GM18505 (cell line): ENCODE data around the gene HEG1.
"Not testable (repeated sequence)": the region's sequence is repeated elsewhere in the genome, so short reads cannot be mapped to it uniquely, and the experiment has no call there.

Experiments used
- ATAC-seq: cut with Tn5 transposase; IDR thresholded peaks from one replicate; pipeline ENCODE4 v1.9.1; 2021; ENCODE audit not compliant: unreplicated experiment
- POLR2A ChIP-seq: IDR thresholded peaks from 4 replicates; pipeline ENCODE4 v1.6.1; 2011; ENCODE audit warnings: borderline replicate concordance; ENCODE audit not compliant: insufficient read depth, insufficient read length; ENCODE audit errors: extremely low read depth

HEG1 gene

GRCh38 chr3:125055913-125056745 is at the start of gene HEG1:
Gene HEG1, minus strand, starts transcription at chr3:125055997. Its CDS starts 107 bp downstream, at chr3:125055890.
- ATAC-seq, result peak; percentile 63
- TF ChIP-seq POLR2A, result no peak

GRCh38 chr3:125105116-125105515 is 49.3 kb upstream of the HEG1 start:
- no peak for TF ChIP-seq POLR2A
- ATAC-seq, result no peak

GRCh38 chr3:125104639-125105038 is 48.8 kb upstream of the HEG1 start:
- TF ChIP-seq POLR2A, result no peak
- ATAC-seq, result no peak

GRCh38 chr3:125103406-125103805 is 47.6 kb upstream of the HEG1 start:
- no peak for TF ChIP-seq POLR2A
- no peak for ATAC-seq

GRCh38 chr3:125102470-125102869 is 46.7 kb upstream of the HEG1 start:
- ATAC-seq, result no peak
- TF ChIP-seq POLR2A, result no peak

GRCh38 chr3:125098611-125099291 is 43.0 kb upstream of the HEG1 start:
- ATAC-seq, result no peak
- TF ChIP-seq POLR2A, result no peak

GRCh38 chr3:125090649-125091048 is 34.9 kb upstream of the HEG1 start:
- no peak for ATAC-seq
- TF ChIP-seq POLR2A, result no peak

- no peak for TF ChIP-seq POLR2A
- no peak for ATAC-seq
Measured at GRCh38 chr3:125087768-125088391, 32.1 kb upstream of the HEG1 start.

- TF ChIP-seq POLR2A, result no peak
- no peak for ATAC-seq
Measured at GRCh38 chr3:125085166-125085565, 29.4 kb upstream of the HEG1 start.

GRCh38 chr3:125083776-125084175 is 28.0 kb upstream of the HEG1 start:
- no peak for TF ChIP-seq POLR2A
- ATAC-seq, result no peak

GRCh38 chr3:125082339-125082738 is 26.5 kb upstream of the HEG1 start:
- ATAC-seq, result not testable (repeated sequence)

- TF ChIP-seq POLR2A, result no peak
- ATAC-seq, result no peak
Measured at GRCh38 chr3:125080077-125080476, 24.3 kb upstream of the HEG1 start.

GRCh38 chr3:125079675-125080045 is 23.9 kb upstream of the HEG1 start:
- TF ChIP-seq POLR2A, result no peak
- no peak for ATAC-seq
